H1 (cell line): ENCODE measurements around the gene GALNT2. TPM values are rescaled to one million over a fixed set of nuclear protein-coding genes. Genes with fewer than 3 reads are reported as not detected.

Experiments used
- CTCF ChIA-PET: fragments of 300-600 bp; sonication (Branson Sonifier 250); formaldehyde crosslinking; loops from one replicate; lab custom pipeline; 2021; ENCODE audit not compliant: partially characterized antibody; lab: Charles Lee
- POLR2A ChIA-PET: fragments of 300-600 bp; sonication (Branson Sonifier 250); formaldehyde crosslinking; loops from one replicate; lab custom pipeline; 2021; ENCODE audit warnings: inconsistent platforms; ENCODE audit not compliant: partially characterized antibody; lab: Charles Lee
- DNase-seq, 2 experiments: peaks; one replicate each; pipeline versions ENCODE4 v3.0.0 to v3.0.0-alpha.2; 2010 to 2022; ENCODE audit warnings: low spot score in 2 of 2, low read depth in 1 of 2, mixed read lengths in 1 of 2
- FAIRE-seq: peaks from 2 replicates; lab custom pipeline; 2011; peaks lifted over from hg19 to GRCh38; lab: Jason Lieb, UNC
- H2AFZ ChIP-seq: 2 replicates; pipeline ENCODE4 v1.8.1; 2012; ENCODE audit warnings: low read length, inconsistent platforms
- H2AK5ac ChIP-seq: 2 replicates; pipeline ENCODE4 v1.6.1; 2013; ENCODE audit warnings: low read depth, low read length
- H2BK120ac ChIP-seq: replicated peaks from 2 replicates; pipeline ENCODE3; 2013; ENCODE audit warnings: low read depth, low read length, inconsistent platforms
- H2BK12ac ChIP-seq: 2 replicates; pipeline ENCODE4 v1.6.1; 2013; ENCODE audit warnings: low read depth, low read length
- H2BK15ac ChIP-seq: 2 replicates; pipeline ENCODE4 v1.6.1; 2013; ENCODE audit warnings: low read length
- H2BK20ac ChIP-seq: 2 replicates; pipeline ENCODE4 v1.6.1; 2013; ENCODE audit warnings: low read length
- H2BK5ac ChIP-seq: 2 replicates; pipeline ENCODE4 v1.6.1; 2013; ENCODE audit warnings: low read depth, low read length
- H3K14ac ChIP-seq: 2 replicates; pipeline ENCODE4 v1.6.1; 2013; ENCODE audit warnings: inconsistent platforms; ENCODE audit not compliant: insufficient read length
- H3K18ac ChIP-seq: 2 replicates; pipeline ENCODE4 v1.6.1; 2013; ENCODE audit warnings: low read length; ENCODE audit errors: extremely low read depth
- H3K23ac ChIP-seq: 2 replicates; pipeline ENCODE4 v1.6.1; 2013; ENCODE audit warnings: inconsistent platforms; ENCODE audit not compliant: insufficient read length
- H3K23me2 ChIP-seq: 2 replicates; pipeline ENCODE4 v1.6.1; 2013; ENCODE audit warnings: low read depth, low read length
- H3K27ac ChIP-seq: 2 replicates; pipeline ENCODE4 v1.6.1; 2011; ENCODE audit warnings: low read depth, low read length, inconsistent platforms
- H3K27me3 ChIP-seq, 4 experiments: replicated peaks in 1 of 4; 1 replicate in 1 of 4; 2 replicates in 3 of 4; pipeline versions ENCODE4 v1.6.1 to v1.8.1; 2011 to 2013; ENCODE audit warnings: low read length in 3 of 4, mild to moderate bottlenecking in 3 of 4, inconsistent platforms in 2 of 4, mixed read lengths in 2 of 4, moderate library complexity in 1 of 4; ENCODE audit not compliant: control insufficient read depth in 3 of 4, insufficient read depth in 3 of 4; ENCODE audit errors: extremely low read depth in 1 of 4
- H3K36me3 ChIP-seq, 4 experiments: 2 replicates each; pipeline versions ENCODE4 v1.6.1 to v1.8.1; 2011 to 2013; ENCODE audit warnings: mild to moderate bottlenecking in 4 of 4, low read length in 3 of 4, moderate library complexity in 2 of 4, control low read depth in 1 of 4, inconsistent platforms in 1 of 4; ENCODE audit not compliant: insufficient read depth in 4 of 4, control insufficient read depth in 2 of 4
- H3K4ac ChIP-seq: replicated peaks from 2 replicates; pipeline ENCODE3; 2013; ENCODE audit warnings: low read length, low read depth, mixed read lengths, inconsistent platforms; ENCODE audit not compliant: insufficient read length
- H3K4me1 ChIP-seq, 4 experiments: replicated peaks in 1 of 4; 1 replicate in 1 of 4; 2 replicates in 3 of 4; pipeline versions ENCODE4 v1.6.1 to v1.8.1; 2011 to 2013; ENCODE audit warnings: low read length in 3 of 4, inconsistent platforms in 2 of 4, mixed read lengths in 1 of 4; ENCODE audit not compliant: insufficient read depth in 4 of 4, control insufficient read depth in 3 of 4
- H3K4me2 ChIP-seq, 2 experiments: 2 replicates each; pipeline versions ENCODE4 v1.6.1 to v1.8.1; 2011 to 2013; ENCODE audit warnings: low read depth in 2 of 2, low read length in 2 of 2, control low read depth in 1 of 2, inconsistent platforms in 1 of 2, mild to moderate bottlenecking in 1 of 2; ENCODE audit not compliant: insufficient read depth in 1 of 2
- H3K4me3 ChIP-seq, 4 experiments: fragments of 200-600, 300-600 bp in 1 of 4; sonication (generic), shearing (Covaris generic), sonication (Bioruptor Twin) in 1 of 4; 2 replicates each; pipeline versions ENCODE4 v1.5.1 to v1.8.1; 2011 to 2016; ENCODE audit warnings: low read length in 4 of 4, low read depth in 3 of 4, control low read depth in 2 of 4, inconsistent platforms in 2 of 4, mild to moderate bottlenecking in 2 of 4, mixed read lengths in 1 of 4, moderate library complexity in 1 of 4; ENCODE audit not compliant: insufficient read depth in 2 of 4; ENCODE audit errors: extremely low read depth in 1 of 4
- H3K56ac ChIP-seq: replicated peaks from 2 replicates; pipeline ENCODE3; 2013; ENCODE audit warnings: low read depth, mild to moderate bottlenecking, mixed read lengths, low read length, inconsistent platforms; ENCODE audit not compliant: insufficient read length
- H3K79me1 ChIP-seq: 2 replicates; pipeline ENCODE4 v1.6.1; 2013; ENCODE audit warnings: low read depth, low read length, control low read depth
- H3K79me2 ChIP-seq, 2 experiments: 2 replicates each; pipeline versions ENCODE4 v1.6.1 to v1.8.1; 2012 to 2013; ENCODE audit warnings: low read length in 2 of 2, mild to moderate bottlenecking in 2 of 2, inconsistent platforms in 1 of 2; ENCODE audit not compliant: insufficient read depth in 2 of 2, control insufficient read depth in 1 of 2
- H3K9ac ChIP-seq, 4 experiments: replicated peaks in 1 of 4; 1 replicate in 1 of 4; 2 replicates in 3 of 4; pipeline versions ENCODE4 v1.6.1 to v1.8.1; 2011 to 2013; ENCODE audit warnings: low read depth in 3 of 4, low read length in 3 of 4, control low read depth in 2 of 4, mild to moderate bottlenecking in 2 of 4, moderate library complexity in 2 of 4, inconsistent platforms in 1 of 4; ENCODE audit errors: extremely low read depth in 1 of 4
- H3K9me3 ChIP-seq, 2 experiments: 2 replicates each; pipeline versions ENCODE4 v1.6.1 to v1.8.1; 2012 to 2013; ENCODE audit warnings: mild to moderate bottlenecking in 2 of 2, moderate library complexity in 2 of 2, control low read depth in 1 of 2, inconsistent platforms in 1 of 2, low read depth in 1 of 2, low read length in 1 of 2, mixed read lengths in 1 of 2; ENCODE audit not compliant: insufficient read depth in 2 of 2
- H4K20me1 ChIP-seq, 2 experiments: replicated peaks in 1 of 2; 2 replicates each; pipeline versions ENCODE3 to v1.8.1; 2011 to 2013; ENCODE audit warnings: inconsistent platforms in 2 of 2, low read length in 2 of 2, mild to moderate bottlenecking in 1 of 2; ENCODE audit not compliant: insufficient read depth in 2 of 2, control insufficient read depth in 1 of 2
- H4K5ac ChIP-seq: 2 replicates; pipeline ENCODE4 v1.6.1; 2013; ENCODE audit warnings: low read length, low read depth, mixed read lengths, inconsistent platforms; ENCODE audit not compliant: insufficient read length
- H4K8ac ChIP-seq: 2 replicates; pipeline ENCODE4 v1.8.0; 2013; ENCODE audit warnings: mild to moderate bottlenecking, moderate library complexity, low read length, inconsistent platforms; ENCODE audit not compliant: insufficient read depth; ENCODE audit errors: extremely low read depth
- H4K91ac ChIP-seq: replicated peaks from 2 replicates; pipeline ENCODE3; 2013; ENCODE audit warnings: low read length, mixed read lengths, inconsistent platforms; ENCODE audit not compliant: insufficient read length
- ATF2 ChIP-seq: IDR thresholded peaks from 2 replicates; pipeline ENCODE4 v1.6.1; 2012; ENCODE audit warnings: low read length, inconsistent platforms
- EGR1 ChIP-seq: IDR thresholded peaks from 2 replicates; pipeline ENCODE4 v1.6.1; 2011; ENCODE audit warnings: low read depth, low read length, borderline replicate concordance
- EZH2 ChIP-seq: fragments of 200-600 bp; sonication (generic); IDR thresholded peaks from 2 replicates; pipeline ENCODE4 v1.7.1; 2012; ENCODE audit warnings: low read depth, mild to moderate bottlenecking, moderate library complexity, low read length, inconsistent platforms; ENCODE audit not compliant: severe bottlenecking
- KDM5A ChIP-seq: fragments of 200-600 bp; IDR thresholded peaks from 2 replicates; pipeline ENCODE4 v1.7.1; 2012; ENCODE audit warnings: mild to moderate bottlenecking, low read length, inconsistent platforms, mixed read lengths
- POLR2A ChIP-seq, 2 experiments: IDR thresholded peaks; 1 replicate in 1 of 2; 2 replicates in 1 of 2; pipeline ENCODE4 v1.6.1; 2011; ENCODE audit warnings: low read depth in 2 of 2, low read length in 2 of 2, mild to moderate bottlenecking in 2 of 2; ENCODE audit errors: control extremely low read depth in 1 of 2
- WGBS, 2 experiments: shearing (Covaris generic) in 1 of 2; methylation state at CpG; one replicate each; pipeline versions ENCODE4 v1.1.6 to v1.1.7; 2013 to 2015; ENCODE audit warnings: low lambda C conversion rate in 2 of 2, mixed read lengths in 2 of 2, inconsistent platforms in 1 of 2, low coverage in 1 of 2, missing lambda C conversion rate in 1 of 2; ENCODE audit not compliant: insufficient replicate concordance in 2 of 2, insufficient coverage in 1 of 2, insufficient read length in 1 of 2; ENCODE audit errors: extremely low coverage in 1 of 2, missing lambda C conversion rate in 1 of 2; 5-methylcytosine and 5-hydroxymethylcytosine counted together
- polyA plus RNA-seq, 7 experiments: library from polyadenylated mRNA; depleted of rRNA in 3 of 7; stranded (reverse) in 5 of 7; unstranded in 2 of 7; fragments of >200 nt in 5 of 7; fragments of 200-250 nt in 2 of 7; gene quantifications; 1 replicate in 5 of 7; 2 replicates in 1 of 7; 4 replicates in 1 of 7; pipeline versions ENCODE4 v1.2.1 to v1.2.3, GENCODE V29; 2011 to 2013; ENCODE audit warnings: missing spikeins in 2 of 7, mixed read lengths in 2 of 7
- total RNA-seq: library from RNA; stranded (reverse); fragmentation: NEBNext Ultra II Directional; extraction: Animal tissue kit (Norgen Biotek cat#: 25700); gene quantifications from 2 replicates; pipeline ENCODE4 v1.2.1, GENCODE V29; 2021

GALNT2 gene
- total and polyA plus RNA-seq, 2 of the 8 experiments (the other 6 are each of a cell fraction or from before 2014, with no cell fraction given) = 34.5 to 75.3 TPM

GRCh38 chr1:230191855-230192254 is 124.8 kb downstream of the GALNT2 start:
- 97% methylated on average over 4 of the region's 4 CpGs; no CpG with 5 or more reads in 1 of the 2 experiments for WGBS, 2 experiments
- no peak overlapping the region for H2BK15ac ChIP-seq
- no peak overlapping the region for H2BK12ac ChIP-seq
- no peak overlapping the region for H4K8ac ChIP-seq
- no peak overlapping the region for H2AK5ac ChIP-seq
- no peaks in the 10 kb centered on the region for H3K9me3 ChIP-seq
- ChIA-PET CTCF (no interaction called here), POLR2A (no interaction called here)
- H2AFZ ChIP-seq = no peak overlapping the region
- H3K23ac ChIP-seq = no peak overlapping the region
- no peak overlapping the region for H3K18ac ChIP-seq
- H3K4ac ChIP-seq = no peak overlapping the region
- no peak overlapping the region for H3K4me2 ChIP-seq
- no peaks in the 10 kb centered on the region; a peak in 2 of 7 replicates for H3K4me1 ChIP-seq
- DNase-seq = no peak
- H2BK120ac ChIP-seq = no peak overlapping the region
- H3K14ac ChIP-seq = no peak overlapping the region
- H2BK20ac ChIP-seq = no peak overlapping the region
- no peak overlapping the region for H3K27ac ChIP-seq
- no peak overlapping the region for H4K5ac ChIP-seq
- H3K56ac ChIP-seq = no peak overlapping the region
- H3K27me3 ChIP-seq = no peaks in the 10 kb centered on the region
- H3K36me3 ChIP-seq = no peaks in the 10 kb centered on the region
- no peak overlapping the region for H4K91ac ChIP-seq
- no peak overlapping the region for H2BK5ac ChIP-seq
- no peaks in the 10 kb centered on the region for H3K23me2 ChIP-seq
- H3K9ac ChIP-seq = no peak overlapping the region
- H3K4me3 ChIP-seq = no peak overlapping the region
- peaks cover 2% of the 10 kb centered on the region; the same call in 1 of the 2 replicates for H3K79me1 ChIP-seq
- FAIRE-seq = no peak
- no peaks in the 10 kb centered on the region for H4K20me1 ChIP-seq
- peaks cover 0 to 2% of the 10 kb centered on the region in 2 experiments; a peak in 1 of 4 replicates for H3K79me2 ChIP-seq
- TF ChIP-seq KDM5A (no peak), EGR1 (no peak), EZH2 (no peak), ATF2 (no peak), POLR2A (IDR thresholded peaks at IDR 0.05; ENCODE audit: control extremely low read depth in 1 of 2, low read depth in 2 of 2, low read length in 2 of 2) (no peak)
